SK-N-SH (cell line): ENCODE data around the gene SINHCAF.

ENCODE experiments used
- EP300 ChIP-seq, 2 experiments: IDR thresholded peaks; 2 replicates each; pipeline versions ENCODE4 v1.4.0 to v1.6.1; 2012; ENCODE audit warnings: borderline replicate concordance in 1 of 2, low read depth in 1 of 2, low read length in 1 of 2
- POLR2AphosphoS5 ChIP-seq: IDR thresholded peaks from 2 replicates; pipeline ENCODE4 v1.6.1; 2012; ENCODE audit warnings: low read depth, low read length
- TF ChIP-seq, protein P1 (sequence below): fragments of 200-600 bp; sonication (generic); IDR thresholded peaks from 2 replicates; pipeline ENCODE4 v1.6.1; 2017; ENCODE audit warnings: antibody characterized with exemption, mild to moderate bottlenecking, moderate library complexity

DNA sequence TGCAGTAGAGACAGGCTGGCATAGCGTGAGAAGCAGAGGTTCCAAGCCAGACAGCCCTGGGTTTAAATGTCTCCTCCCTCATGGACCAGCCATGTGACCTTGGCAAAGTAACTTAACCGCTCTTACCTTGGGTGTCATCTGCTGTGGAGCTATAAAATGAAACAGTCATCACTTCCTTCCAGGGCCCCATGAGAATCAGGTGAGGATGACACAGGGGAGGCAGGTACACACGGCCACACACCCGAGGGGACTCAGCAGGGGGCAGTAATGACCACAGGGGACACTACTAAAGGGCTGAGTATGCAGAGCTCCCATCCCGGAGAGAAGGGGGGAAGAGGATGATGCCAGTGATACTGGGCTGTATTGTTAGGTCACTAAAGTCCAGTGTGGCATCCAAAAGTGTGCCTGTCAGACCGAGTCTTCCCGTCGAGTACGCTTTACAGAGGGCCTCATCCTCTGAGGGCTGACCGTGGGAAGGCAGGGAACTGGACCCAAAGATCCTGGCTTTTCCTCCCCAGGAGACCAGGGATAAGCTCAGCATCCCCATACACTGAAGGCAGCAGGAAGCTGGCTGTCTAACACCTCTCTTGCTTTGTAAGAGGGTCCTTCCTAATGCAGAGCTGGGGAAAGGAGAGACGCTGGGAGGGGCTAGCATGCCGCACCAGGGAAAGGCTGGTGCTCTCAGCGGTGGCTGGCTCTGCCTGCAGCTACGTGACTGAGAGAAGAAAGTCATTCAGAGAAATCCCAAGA, 94.2 kb downstream of the SINHCAF start:
- TF ChIP-seq, protein P1, sequence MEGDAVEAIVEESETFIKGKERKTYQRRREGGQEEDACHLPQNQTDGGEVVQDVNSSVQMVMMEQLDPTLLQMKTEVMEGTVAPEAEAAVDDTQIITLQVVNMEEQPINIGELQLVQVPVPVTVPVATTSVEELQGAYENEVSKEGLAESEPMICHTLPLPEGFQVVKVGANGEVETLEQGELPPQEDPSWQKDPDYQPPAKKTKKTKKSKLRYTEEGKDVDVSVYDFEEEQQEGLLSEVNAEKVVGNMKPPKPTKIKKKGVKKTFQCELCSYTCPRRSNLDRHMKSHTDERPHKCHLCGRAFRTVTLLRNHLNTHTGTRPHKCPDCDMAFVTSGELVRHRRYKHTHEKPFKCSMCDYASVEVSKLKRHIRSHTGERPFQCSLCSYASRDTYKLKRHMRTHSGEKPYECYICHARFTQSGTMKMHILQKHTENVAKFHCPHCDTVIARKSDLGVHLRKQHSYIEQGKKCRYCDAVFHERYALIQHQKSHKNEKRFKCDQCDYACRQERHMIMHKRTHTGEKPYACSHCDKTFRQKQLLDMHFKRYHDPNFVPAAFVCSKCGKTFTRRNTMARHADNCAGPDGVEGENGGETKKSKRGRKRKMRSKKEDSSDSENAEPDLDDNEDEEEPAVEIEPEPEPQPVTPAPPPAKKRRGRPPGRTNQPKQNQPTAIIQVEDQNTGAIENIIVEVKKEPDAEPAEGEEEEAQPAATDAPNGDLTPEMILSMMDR: no peak
- TF ChIP-seq EP300 (IDR thresholded peaks at IDR 0.05; ENCODE audit: borderline replicate concordance in 1 of 2, low read depth in 1 of 2, low read length in 1 of 2) (no peak), POLR2AphosphoS5 (no peak)
